ENCODE measurements around the gene ZNF304. TPM values are rescaled to one million over a fixed set of nuclear protein-coding genes. Genes with fewer than 3 reads are reported as not detected.

Gene ZNF304
- 9.4 and 11.4 TPM in 2 replicates for total RNA-seq (2014; rRNA removed; shearing (Covaris generic))

GRCh38 chr19:57350877-57351805 lies at the start of gene ZNF304:
ZNF304 (plus strand) TSS chr19:57351271; CDS start chr19:57351665, 394 bp downstream.
- peak; percentile 97 for DNase-seq (ENCODE audit: low spot score)

- peak; percentile 83 for DNase-seq (ENCODE audit: low spot score)
Measured at GRCh38 chr19:57302020-57302465, 49.0 kb upstream of the ZNF304 start.

GRCh38 chr19:57302727-57303401 lies 48.2 kb upstream of the ZNF304 start:
- no peak for DNase-seq (ENCODE audit: low spot score)

GRCh38 chr19:57305056-57305455 lies 46.0 kb upstream of the ZNF304 start:
- no peak for DNase-seq (ENCODE audit: low spot score)

GRCh38 chr19:57308514-57308913 lies 42.6 kb upstream of the ZNF304 start:
- DNase-seq (ENCODE audit: low spot score) = no peak

- DNase-seq (ENCODE audit: low spot score) = no peak
Measured at GRCh38 chr19:57310792-57311191, 40.3 kb upstream of the ZNF304 start.

GRCh38 chr19:57314146-57314545 lies 36.9 kb upstream of the ZNF304 start:
- no peak for DNase-seq (ENCODE audit: low spot score)

GRCh38 chr19:57317503-57317902 lies 33.6 kb upstream of the ZNF304 start:
- DNase-seq (ENCODE audit: low spot score) = no peak

GRCh38 chr19:57319869-57320179 lies 31.2 kb upstream of the ZNF304 start:
- no peak for DNase-seq (ENCODE audit: low spot score)

- peak; percentile 98 for DNase-seq (ENCODE audit: low spot score)
Measured at GRCh38 chr19:57320180-57321084, 30.6 kb upstream of the ZNF304 start, which contains the start of gene ZNF543. ZNF543 (plus strand) TSS chr19:57320472; CDS start chr19:57320854, 382 bp downstream.

GRCh38 chr19:57321116-57321515 lies 30.0 kb upstream of the ZNF304 start:
- no peak for DNase-seq (ENCODE audit: low spot score)

GRCh38 chr19:57321751-57322150 lies 29.3 kb upstream of the ZNF304 start:
- no peak for DNase-seq (ENCODE audit: low spot score)

GRCh38 chr19:57324992-57325391 lies 26.1 kb upstream of the ZNF304 start:
- DNase-seq (ENCODE audit: low spot score) = no peak

GRCh38 chr19:57327993-57328392 lies 23.1 kb upstream of the ZNF304 start:
- no peak for DNase-seq (ENCODE audit: low spot score)

- DNase-seq (ENCODE audit: low spot score) = no peak
Measured at GRCh38 chr19:57334191-57334590, 16.9 kb upstream of the ZNF304 start.

- DNase-seq (ENCODE audit: low spot score) = peak; percentile 42
Measured at GRCh38 chr19:57338877-57339276, 12.2 kb upstream of the ZNF304 start.

- DNase-seq (ENCODE audit: low spot score) = no peak
Measured at GRCh38 chr19:57342582-57342981, 8.5 kb upstream of the ZNF304 start.

- no peak for DNase-seq (ENCODE audit: low spot score)
Measured at GRCh38 chr19:57348136-57348535, 2.9 kb upstream of the ZNF304 start.

- no peak for DNase-seq (ENCODE audit: low spot score)
Measured at GRCh38 chr19:57351867-57352266, 796 bp downstream of the ZNF304 start.

- no peak for DNase-seq (ENCODE audit: low spot score)
Measured at GRCh38 chr19:57355916-57356315, 4.8 kb downstream of the ZNF304 start.

- DNase-seq (ENCODE audit: low spot score) = no peak
Measured at GRCh38 chr19:57357406-57357805, 6.3 kb downstream of the ZNF304 start.

GRCh38 chr19:57359300-57359699 lies 8.2 kb downstream of the ZNF304 start:
- no peak for DNase-seq (ENCODE audit: low spot score)
